Measurements from ENCODE around the gene OR2J2. TPM values are rescaled to one million over a fixed set of nuclear protein-coding genes. Genes with fewer than 3 reads are reported as not detected.
"Not testable (repeated sequence)": the region's sequence is repeated elsewhere in the genome, so short reads cannot be mapped to it uniquely, and the experiment has no call there.

OR2J2 gene
- total RNA-seq, 1 donor from 2014 or later = not detected

DNA sequence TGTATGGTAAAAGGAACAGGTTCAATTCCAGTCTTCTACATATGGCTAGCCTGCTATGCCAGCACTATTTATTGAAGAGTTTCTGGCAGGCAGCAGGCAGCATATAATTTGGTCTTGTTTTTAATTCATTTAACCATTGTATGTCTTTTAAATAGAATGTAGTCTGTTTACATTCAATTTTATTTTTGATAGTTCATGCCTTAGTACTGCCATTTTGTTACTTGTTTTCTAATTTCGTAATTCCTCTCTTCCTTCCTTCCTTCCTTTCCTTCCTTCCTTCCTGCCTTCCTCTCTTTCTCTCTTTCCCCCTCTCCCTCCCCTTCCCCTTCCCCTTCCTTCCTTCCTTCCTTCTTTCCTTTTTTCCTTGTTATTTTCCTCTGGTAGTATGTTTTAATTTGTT, 17.6 kb upstream of the OR2J2 start:
- Histone ChIP-seq H3K36me3 (ENCODE audit: control insufficient read depth in 3 of 3, insufficient read depth in 3 of 3, low read length in 3 of 3) (no peaks in the 10 kb centered on the region), H3K9ac (ENCODE audit: low read depth in 1 of 3, low read length in 3 of 3) (no peak overlapping the region)

DNA sequence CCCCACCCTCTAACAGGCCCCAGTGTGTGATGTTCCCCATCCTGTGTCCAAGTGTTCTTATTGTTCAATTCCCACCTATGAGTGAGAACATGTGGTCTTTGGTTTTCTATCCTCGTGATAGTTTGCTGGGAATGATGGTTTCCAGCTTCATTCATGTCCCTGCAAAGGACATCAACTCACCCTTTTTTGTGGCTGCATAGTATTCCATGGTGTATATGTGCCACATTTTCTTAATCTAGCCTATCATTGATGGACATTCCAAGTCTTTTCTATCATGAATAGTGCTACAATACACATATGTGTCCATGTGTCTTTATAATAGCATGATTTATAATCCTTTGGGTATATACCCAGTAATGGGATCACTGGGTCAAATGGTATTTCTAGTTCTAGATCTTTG, 15.5 kb upstream of the OR2J2 start:
- not testable (repeated sequence) for H3K27ac ChIP-seq (ENCODE audit: low read depth, low read length); H3K4me3 ChIP-seq (ENCODE audit: low read length in 3 of 3); H3K9ac ChIP-seq (ENCODE audit: low read depth in 1 of 3, low read length in 3 of 3); H3K27me3 ChIP-seq (ENCODE audit: control insufficient read depth in 3 of 3, insufficient read depth in 3 of 3, low read length in 3 of 3); H3K9me3 ChIP-seq (ENCODE audit: control insufficient read depth in 3 of 3, low read length in 3 of 3); H3K4me1 ChIP-seq (ENCODE audit: control insufficient read depth in 3 of 3, insufficient read depth in 3 of 3, low read length in 3 of 3); H3K36me3 ChIP-seq (ENCODE audit: control insufficient read depth in 3 of 3, insufficient read depth in 3 of 3, low read length in 3 of 3)

More for the DNA sequence above, 17.6 kb upstream of the OR2J2 start:
- no peaks in the 10 kb centered on the region for H3K27me3 ChIP-seq (ENCODE audit: control insufficient read depth in 3 of 3, insufficient read depth in 3 of 3, low read length in 3 of 3)
- H3K4me1 ChIP-seq (ENCODE audit: control insufficient read depth in 3 of 3, insufficient read depth in 3 of 3, low read length in 3 of 3) = no peaks in the 10 kb centered on the region
- H3K4me3 ChIP-seq (ENCODE audit: low read length in 3 of 3) = no peak overlapping the region
- H3K9me3 ChIP-seq (ENCODE audit: control insufficient read depth in 3 of 3, low read length in 3 of 3) = peaks cover 0 to 3% (median 3%) of the 10 kb centered on the region in 3 donors
- H3K27ac ChIP-seq (ENCODE audit: low read depth, low read length) = no peak overlapping the region

GRCh38 chr6:29159922-29160321, 10.8 kb upstream of the OR2J2 start:
- not testable (repeated sequence) for H3K4me1 ChIP-seq (ENCODE audit: control insufficient read depth in 3 of 3, insufficient read depth in 3 of 3, low read length in 3 of 3); H3K4me3 ChIP-seq (ENCODE audit: low read length in 3 of 3); H3K9me3 ChIP-seq (ENCODE audit: control insufficient read depth in 3 of 3, low read length in 3 of 3); H3K9ac ChIP-seq (ENCODE audit: low read depth in 1 of 3, low read length in 3 of 3); H3K27me3 ChIP-seq (ENCODE audit: control insufficient read depth in 3 of 3, insufficient read depth in 3 of 3, low read length in 3 of 3); H3K27ac ChIP-seq (ENCODE audit: low read depth, low read length); H3K36me3 ChIP-seq (ENCODE audit: control insufficient read depth in 3 of 3, insufficient read depth in 3 of 3, low read length in 3 of 3)

GRCh38 chr6:29165571-29165970, 5.1 kb upstream of the OR2J2 start:
- H3K27me3 ChIP-seq (ENCODE audit: control insufficient read depth in 3 of 3, insufficient read depth in 3 of 3, low read length in 3 of 3); H3K9ac ChIP-seq (ENCODE audit: low read depth in 1 of 3, low read length in 3 of 3); H3K36me3 ChIP-seq (ENCODE audit: control insufficient read depth in 3 of 3, insufficient read depth in 3 of 3, low read length in 3 of 3); H3K9me3 ChIP-seq (ENCODE audit: control insufficient read depth in 3 of 3, low read length in 3 of 3); H3K4me1 ChIP-seq (ENCODE audit: control insufficient read depth in 3 of 3, insufficient read depth in 3 of 3, low read length in 3 of 3); H3K4me3 ChIP-seq (ENCODE audit: low read length in 3 of 3); H3K27ac ChIP-seq (ENCODE audit: low read depth, low read length): not testable (repeated sequence)

DNA sequence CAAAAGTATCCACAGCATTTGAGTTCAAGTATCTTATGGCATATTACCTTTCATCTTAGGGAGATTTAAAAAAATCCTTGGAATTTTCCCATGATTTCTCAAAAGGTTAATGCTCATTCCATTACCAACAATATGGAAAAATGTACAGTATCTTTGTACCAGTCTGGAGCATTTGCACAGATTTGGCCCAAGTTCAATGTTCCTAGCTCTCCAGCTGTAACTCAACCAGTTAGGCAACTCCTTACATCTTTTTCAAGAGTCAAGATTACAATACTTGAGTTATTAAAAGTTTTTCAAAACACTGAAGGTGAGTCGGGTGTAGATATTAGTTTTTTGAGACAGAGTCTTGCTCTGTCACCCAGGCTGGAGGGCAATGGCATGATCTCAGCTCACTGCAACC, 1.0 kb downstream of the OR2J2 start:
- H3K27ac ChIP-seq (ENCODE audit: low read depth, low read length) = no peak overlapping the region
- H3K4me3 ChIP-seq (ENCODE audit: low read length in 3 of 3) = no peak overlapping the region
- H3K9ac ChIP-seq (ENCODE audit: low read depth in 1 of 3, low read length in 3 of 3) = no peak overlapping the region
- H3K36me3 ChIP-seq (ENCODE audit: control insufficient read depth in 3 of 3, insufficient read depth in 3 of 3, low read length in 3 of 3) = no peaks in the 10 kb centered on the region
- H3K9me3 ChIP-seq (ENCODE audit: control insufficient read depth in 3 of 3, low read length in 3 of 3) = no peaks in the 10 kb centered on the region
- H3K4me1 ChIP-seq (ENCODE audit: control insufficient read depth in 3 of 3, insufficient read depth in 3 of 3, low read length in 3 of 3) = no peaks in the 10 kb centered on the region
- H3K27me3 ChIP-seq (ENCODE audit: control insufficient read depth in 3 of 3, insufficient read depth in 3 of 3, low read length in 3 of 3) = no peaks in the 10 kb centered on the region

GRCh38 chr6:29183594-29183993, 12.9 kb downstream of the OR2J2 start:
- Histone ChIP-seq H3K4me3 (ENCODE audit: low read length in 3 of 3) (no peak overlapping the region), H3K9ac (ENCODE audit: low read depth in 1 of 3, low read length in 3 of 3) (no peak overlapping the region), H3K4me1 (ENCODE audit: control insufficient read depth in 3 of 3, insufficient read depth in 3 of 3, low read length in 3 of 3) (no peaks in the 10 kb centered on the region), H3K27me3 (ENCODE audit: control insufficient read depth in 3 of 3, insufficient read depth in 3 of 3, low read length in 3 of 3) (no peaks in the 10 kb centered on the region), H3K27ac (ENCODE audit: low read depth, low read length) (no peak overlapping the region), H3K9me3 (ENCODE audit: control insufficient read depth in 3 of 3, low read length in 3 of 3) (no peaks in the 10 kb centered on the region), H3K36me3 (ENCODE audit: control insufficient read depth in 3 of 3, insufficient read depth in 3 of 3, low read length in 3 of 3) (no peaks in the 10 kb centered on the region)

DNA sequence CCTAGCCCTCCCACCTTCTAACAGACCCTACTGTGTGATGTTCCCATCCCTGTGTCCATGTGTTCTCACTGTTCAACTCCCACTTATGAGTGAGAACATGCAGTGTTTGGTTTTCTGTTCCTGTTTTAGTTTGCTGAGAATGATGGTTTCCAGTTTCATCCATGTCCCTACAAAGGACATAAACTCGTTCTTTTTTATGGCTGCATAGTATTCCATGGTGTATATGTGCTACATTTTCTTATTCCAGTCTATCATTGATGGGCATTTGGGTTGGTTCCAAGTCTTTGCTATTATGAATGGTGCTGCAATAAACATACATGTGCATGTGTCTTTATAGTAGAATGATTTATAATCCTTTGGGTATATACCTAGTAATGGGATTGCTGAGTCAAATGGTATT, 18.0 kb downstream of the OR2J2 start:
- H3K36me3 ChIP-seq (ENCODE audit: control insufficient read depth in 3 of 3, insufficient read depth in 3 of 3, low read length in 3 of 3); H3K9ac ChIP-seq (ENCODE audit: low read depth in 1 of 3, low read length in 3 of 3); H3K4me3 ChIP-seq (ENCODE audit: low read length in 3 of 3); H3K9me3 ChIP-seq (ENCODE audit: control insufficient read depth in 3 of 3, low read length in 3 of 3); H3K27ac ChIP-seq (ENCODE audit: low read depth, low read length); H3K4me1 ChIP-seq (ENCODE audit: control insufficient read depth in 3 of 3, insufficient read depth in 3 of 3, low read length in 3 of 3); H3K27me3 ChIP-seq (ENCODE audit: control insufficient read depth in 3 of 3, insufficient read depth in 3 of 3, low read length in 3 of 3): not testable (repeated sequence)

- Histone ChIP-seq H3K4me1 (ENCODE audit: control insufficient read depth in 3 of 3, insufficient read depth in 3 of 3, low read length in 3 of 3) (no peaks in the 10 kb centered on the region), H3K9ac (ENCODE audit: low read depth in 1 of 3, low read length in 3 of 3) (no peak overlapping the region), H3K4me3 (ENCODE audit: low read length in 3 of 3) (no peak overlapping the region), H3K36me3 (ENCODE audit: control insufficient read depth in 3 of 3, insufficient read depth in 3 of 3, low read length in 3 of 3) (no peaks in the 10 kb centered on the region), H3K9me3 (ENCODE audit: control insufficient read depth in 3 of 3, low read length in 3 of 3) (no peaks in the 10 kb centered on the region), H3K27me3 (ENCODE audit: control insufficient read depth in 3 of 3, insufficient read depth in 3 of 3, low read length in 3 of 3) (no peaks in the 10 kb centered on the region), H3K27ac (ENCODE audit: low read depth, low read length) (no peak overlapping the region)
Measured at GRCh38 chr6:29200767-29201662, 30.3 kb downstream of the OR2J2 start.

DNA sequence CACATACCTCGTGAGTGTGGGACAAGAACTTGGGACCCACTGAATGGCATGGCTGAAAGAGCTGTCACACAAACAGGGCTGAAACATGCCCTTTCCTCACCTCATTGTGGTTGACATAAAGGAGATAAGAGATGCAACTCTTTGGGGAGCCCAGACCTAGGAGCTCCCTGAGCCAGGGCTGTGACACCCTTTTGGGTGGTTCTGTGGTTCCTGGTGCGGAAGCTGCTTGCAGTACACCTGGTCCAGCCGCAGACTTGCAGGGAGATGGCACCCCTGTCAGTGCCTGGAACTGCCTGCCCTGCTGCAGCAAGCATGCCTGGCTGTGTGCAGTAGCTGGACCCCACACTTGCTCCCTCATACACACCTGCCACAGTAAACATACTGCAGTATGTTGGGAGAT, 31.3 kb downstream of the OR2J2 start:
- no peaks in the 10 kb centered on the region for H3K4me1 ChIP-seq (ENCODE audit: control insufficient read depth in 3 of 3, insufficient read depth in 3 of 3, low read length in 3 of 3)
- H3K9ac ChIP-seq (ENCODE audit: low read depth in 1 of 3, low read length in 3 of 3) = no peak overlapping the region
- H3K27ac ChIP-seq (ENCODE audit: low read depth, low read length) = no peak overlapping the region
- H3K36me3 ChIP-seq (ENCODE audit: control insufficient read depth in 3 of 3, insufficient read depth in 3 of 3, low read length in 3 of 3) = no peaks in the 10 kb centered on the region
- no peaks in the 10 kb centered on the region for H3K9me3 ChIP-seq (ENCODE audit: control insufficient read depth in 3 of 3, low read length in 3 of 3)
- no peaks in the 10 kb centered on the region for H3K27me3 ChIP-seq (ENCODE audit: control insufficient read depth in 3 of 3, insufficient read depth in 3 of 3, low read length in 3 of 3)
- no peak overlapping the region for H3K4me3 ChIP-seq (ENCODE audit: low read length in 3 of 3)

- Histone ChIP-seq H3K9me3 (ENCODE audit: control insufficient read depth in 3 of 3, low read length in 3 of 3) (no peaks in the 10 kb centered on the region), H3K4me1 (ENCODE audit: control insufficient read depth in 3 of 3, insufficient read depth in 3 of 3, low read length in 3 of 3) (no peaks in the 10 kb centered on the region), H3K4me3 (ENCODE audit: low read length in 3 of 3) (no peak overlapping the region), H3K9ac (ENCODE audit: low read depth in 1 of 3, low read length in 3 of 3) (no peak overlapping the region), H3K27me3 (ENCODE audit: control insufficient read depth in 3 of 3, insufficient read depth in 3 of 3, low read length in 3 of 3) (no peaks in the 10 kb centered on the region), H3K27ac (ENCODE audit: low read depth, low read length) (no peak overlapping the region), H3K36me3 (ENCODE audit: control insufficient read depth in 3 of 3, insufficient read depth in 3 of 3, low read length in 3 of 3) (no peaks in the 10 kb centered on the region)
Measured at GRCh38 chr6:29211488-29211887, 40.8 kb downstream of the OR2J2 start.
